22Rv1 (cell line): ENCODE results near the gene CREBRF.

Experiments
- H3K27ac ChIP-seq: fragments of 450-650 bp; 2 replicates; pipeline ENCODE4 v1.5.1; 2017
- ZFX ChIP-seq: fragments of 450-650 bp; IDR thresholded peaks from 2 replicates; pipeline ENCODE4 v1.6.1; 2017; ENCODE audit warnings: antibody characterized with exemption, borderline replicate concordance
- TF ChIP-seq, protein P1 (sequence below): fragments of 450-650 bp; IDR thresholded peaks from 2 replicates; pipeline ENCODE4 v1.5.1; 2017; ENCODE audit warnings: mild to moderate bottlenecking

CREBRF gene

DNA sequence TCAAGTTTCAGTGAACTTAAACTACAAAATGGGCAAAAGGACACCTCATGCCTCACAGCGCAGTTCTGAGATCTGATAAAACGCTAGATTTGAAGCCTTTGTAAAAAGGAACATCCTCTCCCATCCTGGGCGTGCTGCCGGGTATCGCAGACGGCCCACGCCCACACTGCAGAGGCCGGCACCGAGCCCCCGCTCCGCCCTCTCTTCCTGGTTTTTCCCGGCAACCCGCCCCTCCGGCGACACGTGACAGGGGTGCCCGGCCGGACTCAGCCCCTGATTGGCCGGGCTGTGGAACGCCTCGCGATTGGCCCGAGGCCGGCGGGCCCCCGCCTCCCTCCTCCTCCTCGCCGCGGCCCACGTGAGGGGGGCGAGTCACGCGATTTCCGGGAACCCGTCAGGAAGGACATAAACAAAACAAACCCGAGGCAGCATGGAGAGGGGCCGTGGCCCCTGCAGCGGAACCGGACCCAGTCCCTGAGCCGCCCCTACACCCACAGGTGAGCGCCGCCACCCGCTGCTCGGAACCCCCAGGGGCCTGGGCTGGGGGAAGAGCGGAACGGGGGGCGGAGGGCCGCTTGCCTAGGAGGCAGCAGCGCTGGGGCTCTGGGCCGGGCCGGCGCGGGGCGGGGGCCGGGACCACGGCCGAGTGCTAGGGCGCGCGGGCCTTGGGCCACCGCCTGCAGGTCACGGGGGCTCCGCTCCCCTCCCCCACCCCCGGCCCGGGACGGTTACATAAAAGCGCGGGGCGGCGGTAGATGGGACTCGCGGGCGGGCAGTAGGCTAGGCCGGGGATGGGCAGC lies at the start of gene CREBRF:
Gene CREBRF, plus strand, starts transcription at position 370 of the 800 bp plus-strand sequence. CDS start 24,424 bp downstream, outside the sequence.
- no peak for TF ChIP-seq ZFX
- TF ChIP-seq, protein P1, sequence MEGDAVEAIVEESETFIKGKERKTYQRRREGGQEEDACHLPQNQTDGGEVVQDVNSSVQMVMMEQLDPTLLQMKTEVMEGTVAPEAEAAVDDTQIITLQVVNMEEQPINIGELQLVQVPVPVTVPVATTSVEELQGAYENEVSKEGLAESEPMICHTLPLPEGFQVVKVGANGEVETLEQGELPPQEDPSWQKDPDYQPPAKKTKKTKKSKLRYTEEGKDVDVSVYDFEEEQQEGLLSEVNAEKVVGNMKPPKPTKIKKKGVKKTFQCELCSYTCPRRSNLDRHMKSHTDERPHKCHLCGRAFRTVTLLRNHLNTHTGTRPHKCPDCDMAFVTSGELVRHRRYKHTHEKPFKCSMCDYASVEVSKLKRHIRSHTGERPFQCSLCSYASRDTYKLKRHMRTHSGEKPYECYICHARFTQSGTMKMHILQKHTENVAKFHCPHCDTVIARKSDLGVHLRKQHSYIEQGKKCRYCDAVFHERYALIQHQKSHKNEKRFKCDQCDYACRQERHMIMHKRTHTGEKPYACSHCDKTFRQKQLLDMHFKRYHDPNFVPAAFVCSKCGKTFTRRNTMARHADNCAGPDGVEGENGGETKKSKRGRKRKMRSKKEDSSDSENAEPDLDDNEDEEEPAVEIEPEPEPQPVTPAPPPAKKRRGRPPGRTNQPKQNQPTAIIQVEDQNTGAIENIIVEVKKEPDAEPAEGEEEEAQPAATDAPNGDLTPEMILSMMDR, result no peak
- H3K27ac ChIP-seq, result peak within 1 kb of the TSS; percentile 90

DNA sequence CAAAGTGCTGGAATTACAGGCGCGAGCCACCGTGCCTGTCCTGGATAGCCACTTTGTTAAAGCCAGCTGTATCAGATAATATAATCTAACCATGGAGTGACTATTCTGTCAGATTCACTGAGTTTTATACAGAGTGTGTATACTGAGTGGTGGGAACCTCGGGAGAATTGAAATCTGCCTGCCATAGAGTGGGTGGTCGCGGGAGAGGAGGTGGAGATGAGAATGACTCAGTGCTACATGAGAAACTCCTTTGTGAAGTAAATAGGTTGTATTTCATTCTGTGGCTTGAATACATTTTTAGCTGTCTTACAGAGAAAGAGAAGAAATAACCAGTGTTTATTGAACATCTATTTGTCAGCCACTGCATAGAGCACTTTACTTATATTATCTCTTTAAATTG lies 46.1 kb upstream of the CREBRF start:
- H3K27ac ChIP-seq, result peak overlapping the region; percentile 88
- TF ChIP-seq, protein P1, result no peak
- TF ChIP-seq ZFX, result no peak

GRCh38 chr5:173010547-173011464 lies 45.3 kb upstream of the CREBRF start:
- H3K27ac ChIP-seq, result peak overlapping the region; percentile 88
- TF ChIP-seq ZFX, result no peak
- TF ChIP-seq, protein P1, result peak; percentile 78

- TF ChIP-seq, protein P1, result no peak
- TF ChIP-seq ZFX, result no peak
- peak overlapping the region; percentile 88 for H3K27ac ChIP-seq
These were observed 44.6 kb upstream of the CREBRF start for GRCh38 chr5:173011566-173011965.

DNA sequence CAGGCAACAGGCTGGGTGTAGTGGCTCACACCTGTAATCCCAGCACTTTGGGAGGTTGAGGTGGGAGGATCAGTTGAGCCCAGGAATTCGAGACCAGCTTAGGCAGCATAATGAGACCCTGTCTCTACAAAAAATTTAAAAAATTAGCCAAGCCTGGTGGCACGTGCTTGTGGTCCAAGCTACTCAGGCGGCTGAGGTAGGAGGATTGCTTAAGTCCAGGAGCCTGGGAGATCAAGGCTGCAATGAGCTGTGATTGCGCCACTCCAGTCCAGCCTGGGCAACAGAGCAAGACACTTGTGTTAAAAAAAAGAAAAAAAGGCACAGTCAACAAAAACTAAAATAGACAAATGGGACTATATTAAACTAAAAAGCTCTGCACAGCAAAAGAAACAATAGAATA lies 43.3 kb upstream of the CREBRF start:
- TF ChIP-seq, protein P1, result no peak
- TF ChIP-seq ZFX, result no peak

GRCh38 chr5:173014671-173015070 lies 41.5 kb upstream of the CREBRF start:
- TF ChIP-seq ZFX, result no peak
- TF ChIP-seq, protein P1, result no peak
- H3K27ac ChIP-seq, result no peak overlapping the region

More for the DNA sequence above, 43.3 kb upstream of the CREBRF start:
- H3K27ac ChIP-seq, result peak overlapping the region; percentile 88

DNA sequence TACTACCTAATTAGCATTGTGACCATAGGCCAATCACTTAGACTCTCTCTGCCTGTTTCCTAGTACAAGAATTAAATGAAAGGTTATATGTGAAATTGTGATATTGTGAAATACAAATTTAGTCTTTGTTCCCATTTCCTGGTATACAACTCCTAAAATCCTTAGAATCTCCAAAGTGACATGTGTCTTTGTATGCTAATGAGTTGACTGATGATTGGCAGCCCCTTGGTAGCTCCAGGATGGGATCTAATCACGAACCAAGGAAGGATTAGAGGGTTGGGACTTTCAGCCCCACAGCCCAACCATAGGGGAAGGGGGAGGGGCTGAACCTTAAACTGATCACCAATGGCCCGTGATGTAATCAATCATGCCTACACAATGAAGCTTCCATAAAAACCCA lies 41.0 kb upstream of the CREBRF start:
- peak overlapping the region; percentile 75 for H3K27ac ChIP-seq
- TF ChIP-seq ZFX, result no peak
- TF ChIP-seq, protein P1, result no peak
